Measurements from ENCODE around the gene IDUA. TPM values are rescaled to one million over a fixed set of nuclear protein-coding genes. Genes with fewer than 3 reads are reported as not detected.

Gene IDUA
- total and polyA plus RNA-seq, 2 donors (not counting 1 experiment from before 2014, with no cell fraction given): 57.0 to 67.4 TPM

DNA sequence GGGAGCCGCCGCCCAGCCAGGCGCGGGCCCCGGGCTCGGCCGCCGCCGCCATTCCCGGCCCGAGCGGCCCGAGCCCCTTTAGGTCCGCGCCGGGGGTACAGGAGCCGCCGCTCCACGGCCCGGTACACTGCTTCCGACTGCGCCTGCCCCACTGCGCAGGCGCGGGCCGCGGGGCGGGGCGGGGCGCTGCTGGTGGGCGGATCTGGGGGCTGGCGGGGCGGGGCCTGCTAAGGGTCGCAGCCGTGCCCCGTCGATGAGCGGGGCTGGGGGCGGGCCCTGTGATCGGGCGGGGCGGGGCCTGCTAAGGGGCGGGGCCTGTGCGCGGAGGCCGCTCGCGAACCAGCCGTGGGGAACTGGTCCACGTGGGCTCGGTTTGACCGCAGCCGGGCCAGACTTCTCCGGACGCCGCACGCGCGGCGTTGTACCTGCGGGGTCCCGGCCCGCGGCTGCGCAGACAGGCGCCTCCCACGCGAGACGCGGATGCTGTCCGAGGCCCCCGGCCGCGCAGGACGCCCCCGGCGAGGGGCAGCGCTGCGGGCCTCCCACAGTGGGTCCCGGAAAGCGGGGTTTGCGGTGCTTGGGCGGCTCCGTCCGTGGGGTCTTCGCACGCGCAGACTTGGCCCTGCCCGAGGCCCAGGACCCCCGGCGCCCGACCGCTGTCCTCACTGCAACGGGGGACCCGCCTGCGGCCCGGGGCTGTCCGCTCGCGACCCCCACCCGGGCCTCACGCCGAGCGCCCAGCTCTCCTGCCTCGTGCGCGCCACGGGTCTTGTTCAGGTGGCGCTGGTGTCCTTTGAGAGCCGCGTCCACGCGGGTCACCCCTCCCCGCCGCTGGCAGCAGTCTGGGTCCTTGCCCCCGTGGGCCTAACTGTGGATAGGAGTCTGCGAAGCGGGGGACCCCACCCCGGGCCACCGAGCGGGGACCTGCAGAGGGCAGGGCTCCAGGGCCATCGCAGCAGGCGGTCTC lies 13.1 kb upstream of the IDUA start, which contains the start of gene DGKQ:
Gene DGKQ, minus strand, starts transcription at position 139 of the 967 bp plus-strand sequence. Its CDS starts 87 bp downstream, at position 52.
- DNase-seq (peak; percentile 92), ATAC-seq (ENCODE audit: low read depth) (peak; percentile 99)
- H3K9ac ChIP-seq (ENCODE audit: low read length): peak within 1 kb of the TSS; percentile 82
- peak within 1 kb of the TSS; percentile 61 for H3K4me3 Mint-ChIP-seq
- peaks cover 0 to 15% (median 0%) of the 10 kb centered on the region in 3 donors for H3K9me3 ChIP-seq (ENCODE audit: control extremely low read depth in 1 of 3, control insufficient read depth in 2 of 3, insufficient read depth in 1 of 3, low read length in 2 of 3)
- H3K4me1 ChIP-seq (ENCODE audit: control insufficient read depth in 2 of 2, insufficient read depth in 2 of 2, low read length in 2 of 2): peaks cover 10 to 17% of the 10 kb centered on the region in 2 donors
- H3K27me3 Mint-ChIP-seq: no peaks in the 10 kb centered on the region
- ChIA-PET POLR2A (interaction anchor here (0.6 kb wide), 2 partner anchors 22 to 26 kb away, joined by 3 read pairs; no protein-coding TSS in a partner anchor), CTCF (interaction anchor here (1.5 kb wide), 1 partner anchor 13 kb away, joined by 5 read pairs; the partner anchor contains the start of gene IDUA)
- H3K27me3 ChIP-seq (replicated peaks in 1 of 4; ENCODE audit: control extremely low read depth in 1 of 4, control insufficient read depth in 3 of 4, insufficient read depth in 4 of 4, low read length in 3 of 4): peaks cover 0 to under 1% (median 0%) of the 10 kb centered on the region in 4 experiments
- intact Hi-C loops (cut with micrococcal nuclease): loop anchor here (1.0 kb wide), 5 partner anchors 14 to 192 kb away; partner anchors contain the start of genes GAK, IDUA and TMEM175
- peaks cover 24% of the 10 kb centered on the region for H3K79me2 ChIP-seq (ENCODE audit: control insufficient read depth, insufficient read depth, low read length)
- peak within 1 kb of the TSS; percentile 41 for H3K27ac Mint-ChIP-seq
- no peaks in the 10 kb centered on the region for H3K9me3 Mint-ChIP-seq (ENCODE audit: insufficient read depth)
- peak within 1 kb of the TSS; percentile 23 to 76 (median 66) for H3K4me3 ChIP-seq (ENCODE audit: control extremely low read depth in 1 of 5, extremely low read depth in 1 of 5, insufficient read depth in 1 of 5, low read depth in 2 of 5, low read length in 4 of 5)
- no peak within 1 kb of the TSS for H3K27ac ChIP-seq (ENCODE audit: low read length in 2 of 2)
- no peaks in the 10 kb centered on the region for H3K36me3 ChIP-seq (replicated peaks in 1 of 2; ENCODE audit: control extremely low read depth in 1 of 2, control insufficient read depth in 1 of 2, extremely low read depth in 1 of 2, insufficient read depth in 2 of 2, low read length in 1 of 2)
- WGBS (ENCODE audit: insufficient coverage): 27% methylated on average over 123 of the region's 123 CpGs
- H2AFZ ChIP-seq (ENCODE audit: insufficient read depth, low read depth, low read length, poor library complexity, severe bottlenecking): peak within 1 kb of the TSS; percentile 83
- H3K4me1 Mint-ChIP-seq: peaks cover 9% of the 10 kb centered on the region
- peaks cover 47% of the 10 kb centered on the region for H4K20me1 ChIP-seq (ENCODE audit: control insufficient read depth, insufficient read depth, low read length, poor library complexity, severe bottlenecking)
- H3K4me2 ChIP-seq (replicated peaks; ENCODE audit: low read depth, low read length, poor library complexity, severe bottlenecking): peak within 1 kb of the TSS; percentile 99
- TF ChIP-seq EZH2 (IDR thresholded peaks at IDR 0.05; ENCODE audit: borderline replicate concordance, insufficient read depth, low read depth, low read length, poor library complexity, severe bottlenecking): no peak
- TF ChIP-seq, protein P1, sequence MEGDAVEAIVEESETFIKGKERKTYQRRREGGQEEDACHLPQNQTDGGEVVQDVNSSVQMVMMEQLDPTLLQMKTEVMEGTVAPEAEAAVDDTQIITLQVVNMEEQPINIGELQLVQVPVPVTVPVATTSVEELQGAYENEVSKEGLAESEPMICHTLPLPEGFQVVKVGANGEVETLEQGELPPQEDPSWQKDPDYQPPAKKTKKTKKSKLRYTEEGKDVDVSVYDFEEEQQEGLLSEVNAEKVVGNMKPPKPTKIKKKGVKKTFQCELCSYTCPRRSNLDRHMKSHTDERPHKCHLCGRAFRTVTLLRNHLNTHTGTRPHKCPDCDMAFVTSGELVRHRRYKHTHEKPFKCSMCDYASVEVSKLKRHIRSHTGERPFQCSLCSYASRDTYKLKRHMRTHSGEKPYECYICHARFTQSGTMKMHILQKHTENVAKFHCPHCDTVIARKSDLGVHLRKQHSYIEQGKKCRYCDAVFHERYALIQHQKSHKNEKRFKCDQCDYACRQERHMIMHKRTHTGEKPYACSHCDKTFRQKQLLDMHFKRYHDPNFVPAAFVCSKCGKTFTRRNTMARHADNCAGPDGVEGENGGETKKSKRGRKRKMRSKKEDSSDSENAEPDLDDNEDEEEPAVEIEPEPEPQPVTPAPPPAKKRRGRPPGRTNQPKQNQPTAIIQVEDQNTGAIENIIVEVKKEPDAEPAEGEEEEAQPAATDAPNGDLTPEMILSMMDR (IDR thresholded peaks at IDR 0.05): no peak

Measured in B cell (primary cell).